Mesothelial cell of epicardium (in vitro differentiated cells): ENCODE data around the gene STK39. TPM values are rescaled to one million over a fixed set of nuclear protein-coding genes. Genes with fewer than 3 reads are reported as not detected.

Experiments used
- DNase-seq, 2 experiments: peaks; one replicate each; pipeline ENCODE4 v3.0.0; 2021; ENCODE audit warnings: low spot score in 2 of 2; ENCODE audit not compliant: unreplicated experiment in 2 of 2
- H3K27ac Mint-ChIP-seq: 2 replicates; pipeline ENCODE4 v1.8.0; 2021; ENCODE audit warnings: mixed read lengths
- H3K27me3 Mint-ChIP-seq: 2 replicates; pipeline ENCODE4 v1.8.0; 2021; ENCODE audit warnings: low read depth, mixed read lengths
- H3K36me3 Mint-ChIP-seq: 2 replicates; pipeline ENCODE4 v1.8.0; 2021; ENCODE audit warnings: mixed read lengths
- H3K4me1 Mint-ChIP-seq: 2 replicates; pipeline ENCODE4 v1.8.0; 2021; ENCODE audit warnings: mixed read lengths
- H3K4me3 Mint-ChIP-seq: 2 replicates; pipeline ENCODE4 v1.8.0; 2021; ENCODE audit warnings: mild to moderate bottlenecking, moderate library complexity, mixed read lengths
- H3K9me3 Mint-ChIP-seq: 2 replicates; pipeline ENCODE4 v1.8.0; 2021; ENCODE audit warnings: mixed read lengths
- CTCF ChIP-seq: fragments of 200-600 bp; sonication (generic); IDR thresholded peaks from one replicate; pipeline ENCODE4 v1.5.0; 2021; ENCODE audit warnings: antibody characterized with exemption; ENCODE audit not compliant: unreplicated experiment
- total RNA-seq: library from RNA; stranded (reverse); gene quantifications from 3 replicates; pipeline ENCODE4 v1.2.1, GENCODE V29; 2021

The STK39 gene
- total RNA-seq, 1 donor from 2014 or later: 18.7 TPM

GRCh38 chr2:168215813-168216212 is 31.6 kb downstream of the STK39 start:
- TF ChIP-seq CTCF: no peak
- Mint-ChIP-seq H3K27me3 (no peaks in the 10 kb centered on the region), H3K36me3 (no peaks in the 10 kb centered on the region), H3K4me3 (no peak overlapping the region), H3K4me1 (peaks cover 26% of the 10 kb centered on the region), H3K9me3 (no peaks in the 10 kb centered on the region), H3K27ac (no peak overlapping the region)
- no peak for DNase-seq

- Mint-ChIP-seq H3K27ac (no peak overlapping the region), H3K27me3 (no peaks in the 10 kb centered on the region), H3K9me3 (no peaks in the 10 kb centered on the region), H3K36me3 (no peaks in the 10 kb centered on the region), H3K4me1 (peaks cover 19% of the 10 kb centered on the region), H3K4me3 (no peak overlapping the region)
- no peak for TF ChIP-seq CTCF
- DNase-seq: no peak
Measured at GRCh38 chr2:168212866-168213265, 34.5 kb downstream of the STK39 start.

GRCh38 chr2:168212167-168212566 is 35.2 kb downstream of the STK39 start:
- TF ChIP-seq CTCF: no peak
- Mint-ChIP-seq H3K36me3 (peaks cover 2% of the 10 kb centered on the region), H3K27ac (no peak overlapping the region), H3K4me3 (no peak overlapping the region), H3K9me3 (no peaks in the 10 kb centered on the region), H3K27me3 (no peaks in the 10 kb centered on the region), H3K4me1 (peaks cover 16% of the 10 kb centered on the region)
- DNase-seq: no peak

- Mint-ChIP-seq H3K27ac (no peak overlapping the region), H3K27me3 (no peaks in the 10 kb centered on the region), H3K4me1 (peaks cover 16% of the 10 kb centered on the region), H3K9me3 (peaks cover 2% of the 10 kb centered on the region), H3K36me3 (peaks cover 2% of the 10 kb centered on the region), H3K4me3 (no peak overlapping the region)
- no peak for DNase-seq
- no peak for TF ChIP-seq CTCF
Measured at GRCh38 chr2:168211664-168212163, 35.7 kb downstream of the STK39 start.

- Mint-ChIP-seq H3K4me3 (no peak overlapping the region), H3K27me3 (no peaks in the 10 kb centered on the region), H3K27ac (no peak overlapping the region), H3K9me3 (peaks cover 5% of the 10 kb centered on the region), H3K36me3 (peaks cover 3% of the 10 kb centered on the region), H3K4me1 (peaks cover 16% of the 10 kb centered on the region)
- TF ChIP-seq CTCF: no peak
- DNase-seq: no peak
Measured at GRCh38 chr2:168210895-168211570, 36.4 kb downstream of the STK39 start.
